NOMO-1 (cell line): Measurements from ENCODE around the gene MUSTN1.

ENCODE experiments used
- DNase-seq, 2 experiments: peaks; one replicate each; lab custom pipeline; 2025; ENCODE audit not compliant: unreplicated experiment in 2 of 2; lab: John Stamatoyannopoulos, UW

Gene MUSTN1

DNA sequence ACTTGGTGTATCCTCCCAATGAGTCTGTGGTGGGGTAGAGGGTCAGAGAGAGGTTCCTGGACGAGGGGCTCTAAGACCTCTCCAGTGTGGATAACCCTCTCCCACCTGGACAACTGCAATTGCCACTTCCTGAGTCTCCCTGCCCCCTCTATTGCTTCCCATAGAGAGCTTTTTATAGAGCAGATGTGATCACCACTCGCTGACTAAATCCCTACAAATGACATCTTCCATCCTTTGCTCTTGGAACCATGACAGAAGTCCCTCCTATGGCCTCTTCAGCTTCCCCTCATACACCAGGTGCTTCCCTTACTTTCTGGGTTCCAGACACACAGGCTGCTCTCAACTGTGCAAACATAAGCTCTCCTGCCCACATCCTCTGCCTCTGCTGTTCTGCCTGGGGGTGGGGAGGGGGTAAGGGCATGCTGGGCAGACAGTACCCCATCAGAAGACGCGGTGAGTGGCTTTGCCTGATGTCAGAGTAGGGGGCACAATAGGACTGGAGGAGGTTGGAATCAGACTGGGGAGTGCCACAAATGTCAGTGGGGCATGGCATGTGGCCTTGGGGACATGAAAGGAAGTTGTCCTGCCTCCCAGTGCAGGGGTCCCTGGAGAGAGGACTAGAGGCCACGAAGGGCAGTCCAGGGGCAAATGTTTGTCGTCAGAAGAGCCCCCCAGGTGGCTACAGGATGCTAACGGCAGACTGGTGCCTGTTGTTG, 25.0 kb downstream of the MUSTN1 start:
- DNase-seq: no peak

DNA sequence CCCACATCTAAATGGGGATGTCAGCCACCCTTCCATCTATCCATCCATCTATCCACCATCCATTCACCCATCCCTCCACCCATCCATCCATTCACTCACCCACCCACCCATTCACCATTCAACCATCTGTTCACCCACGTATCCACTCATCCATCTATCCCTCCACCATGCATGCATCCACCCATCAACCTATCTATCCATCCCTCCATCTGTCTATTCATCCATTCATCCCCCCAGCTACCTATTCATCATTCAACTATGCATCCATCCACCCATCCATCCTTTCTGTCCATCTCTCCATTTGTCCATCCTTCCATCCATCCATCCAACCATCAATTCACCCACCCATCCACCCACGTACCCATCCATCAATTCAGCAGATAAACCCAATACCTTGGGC, 25.7 kb downstream of the MUSTN1 start:
- DNase-seq: no peak

- DNase-seq: no peak
These were observed 29.4 kb downstream of the MUSTN1 start for GRCh38 chr3:52805270-52806039.

DNA sequence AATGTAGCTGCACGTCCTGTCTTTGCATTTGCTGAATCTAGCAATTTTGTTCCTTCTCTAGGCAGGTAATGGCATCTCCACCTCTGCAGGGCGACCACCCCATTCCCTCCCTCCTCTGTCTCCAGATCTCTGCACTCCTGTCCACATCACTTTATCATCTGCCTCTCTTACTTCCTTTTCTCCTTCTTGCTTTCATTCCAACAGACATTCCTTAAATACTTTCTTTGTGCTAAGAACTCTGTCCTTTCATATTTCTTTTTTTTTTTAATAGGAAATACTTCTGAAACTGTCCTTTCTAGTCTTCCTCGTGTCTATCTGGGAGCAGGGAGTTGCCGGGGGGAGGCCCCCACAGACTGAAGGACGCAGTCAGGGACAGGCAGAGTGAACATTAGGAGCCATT, 33.0 kb downstream of the MUSTN1 start:
- no peak for DNase-seq

- no peak for DNase-seq
These were observed 34.7 kb downstream of the MUSTN1 start for GRCh38 chr3:52800079-52800478.

DNA sequence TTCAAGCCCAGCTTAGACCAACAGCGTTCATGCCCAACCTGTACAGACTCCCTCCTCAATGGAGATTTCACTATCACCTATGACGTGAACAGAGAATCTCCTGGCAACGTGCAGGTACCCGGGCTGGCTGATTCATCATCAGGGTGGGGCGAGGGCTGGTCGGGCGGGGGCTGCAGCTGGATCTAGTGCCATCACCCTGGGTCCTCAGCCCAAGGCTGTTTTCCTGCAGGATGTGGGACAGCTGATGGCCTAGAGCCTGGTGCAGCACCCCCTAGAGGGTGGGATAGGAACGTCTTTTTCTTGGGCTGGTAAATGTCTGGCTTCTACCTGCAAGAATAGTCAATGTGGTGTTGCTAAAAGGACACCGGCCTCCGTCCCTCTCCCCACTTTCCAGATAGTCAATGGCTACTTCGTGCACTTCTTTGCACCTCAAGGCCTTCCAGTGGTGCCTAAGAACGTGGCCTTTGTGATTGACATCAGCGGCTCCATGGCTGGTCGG, 35.8 kb downstream of the MUSTN1 start:
- no peak for DNase-seq

DNA sequence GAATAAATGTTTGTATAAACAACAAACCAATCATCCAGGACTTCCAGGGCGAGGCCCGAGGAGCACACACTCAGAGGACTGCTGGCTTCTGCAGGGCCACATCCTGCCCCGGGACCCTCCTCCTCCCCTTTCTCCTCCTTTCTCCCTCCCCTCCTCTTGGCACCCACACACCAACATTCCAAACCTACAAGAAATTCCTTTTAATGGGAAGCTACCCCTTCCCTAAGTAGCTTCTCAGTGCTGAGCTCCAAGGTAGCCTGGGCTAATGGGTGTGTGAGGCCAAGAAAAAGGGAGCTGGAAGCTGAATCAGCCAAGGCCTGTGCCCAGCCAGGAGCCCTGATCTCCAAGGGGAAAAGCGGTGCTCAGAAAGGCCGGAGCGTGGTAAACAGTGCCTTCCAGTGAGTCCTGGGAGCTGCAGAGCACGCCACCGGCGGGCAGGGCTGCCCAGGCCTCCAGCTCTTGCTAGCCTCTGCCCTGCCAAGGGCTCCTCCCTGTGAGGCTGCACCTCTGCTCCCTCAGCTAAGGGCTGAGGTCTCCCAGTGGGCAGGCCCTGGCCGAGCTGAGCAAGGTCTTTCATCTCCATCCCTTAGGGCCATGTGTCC, 36.3 kb downstream of the MUSTN1 start:
- no peak for DNase-seq

- no peak for DNase-seq
These were observed 38.4 kb downstream of the MUSTN1 start for GRCh38 chr3:52796411-52796810.

- no peak for DNase-seq
These were observed 39.4 kb downstream of the MUSTN1 start for GRCh38 chr3:52795298-52795900.

DNA sequence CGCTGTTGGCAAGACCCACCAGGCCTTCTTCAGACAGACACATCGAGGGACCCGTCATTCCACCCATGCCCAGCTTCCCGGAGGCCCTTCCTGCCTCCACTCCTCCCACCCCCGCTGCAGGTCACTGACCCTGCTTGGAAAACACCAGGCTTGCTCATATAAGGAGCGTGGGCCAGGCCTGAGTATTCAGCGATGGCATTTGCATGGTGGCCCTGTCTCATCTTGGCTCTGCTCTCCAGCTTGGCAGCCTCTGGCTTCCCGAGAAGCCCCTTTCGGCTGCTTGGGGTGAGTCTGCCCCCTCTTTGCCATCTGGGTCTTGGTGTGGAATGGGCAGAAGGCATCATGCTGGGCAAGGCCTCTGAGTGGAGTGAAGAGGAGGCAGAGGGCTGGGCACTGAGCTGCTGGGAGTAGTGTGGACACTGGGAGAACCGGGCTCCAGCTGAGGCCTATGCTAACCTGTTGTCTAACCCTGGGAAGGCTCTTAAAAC, 40.2 kb downstream of the MUSTN1 start, which contains the start of gene ITIH3:
TSS of gene ITIH3 (plus strand) at position 185 of the 488 bp plus-strand sequence. CDS start at position 193, 8 bp downstream.
- DNase-seq: no peak

DNA sequence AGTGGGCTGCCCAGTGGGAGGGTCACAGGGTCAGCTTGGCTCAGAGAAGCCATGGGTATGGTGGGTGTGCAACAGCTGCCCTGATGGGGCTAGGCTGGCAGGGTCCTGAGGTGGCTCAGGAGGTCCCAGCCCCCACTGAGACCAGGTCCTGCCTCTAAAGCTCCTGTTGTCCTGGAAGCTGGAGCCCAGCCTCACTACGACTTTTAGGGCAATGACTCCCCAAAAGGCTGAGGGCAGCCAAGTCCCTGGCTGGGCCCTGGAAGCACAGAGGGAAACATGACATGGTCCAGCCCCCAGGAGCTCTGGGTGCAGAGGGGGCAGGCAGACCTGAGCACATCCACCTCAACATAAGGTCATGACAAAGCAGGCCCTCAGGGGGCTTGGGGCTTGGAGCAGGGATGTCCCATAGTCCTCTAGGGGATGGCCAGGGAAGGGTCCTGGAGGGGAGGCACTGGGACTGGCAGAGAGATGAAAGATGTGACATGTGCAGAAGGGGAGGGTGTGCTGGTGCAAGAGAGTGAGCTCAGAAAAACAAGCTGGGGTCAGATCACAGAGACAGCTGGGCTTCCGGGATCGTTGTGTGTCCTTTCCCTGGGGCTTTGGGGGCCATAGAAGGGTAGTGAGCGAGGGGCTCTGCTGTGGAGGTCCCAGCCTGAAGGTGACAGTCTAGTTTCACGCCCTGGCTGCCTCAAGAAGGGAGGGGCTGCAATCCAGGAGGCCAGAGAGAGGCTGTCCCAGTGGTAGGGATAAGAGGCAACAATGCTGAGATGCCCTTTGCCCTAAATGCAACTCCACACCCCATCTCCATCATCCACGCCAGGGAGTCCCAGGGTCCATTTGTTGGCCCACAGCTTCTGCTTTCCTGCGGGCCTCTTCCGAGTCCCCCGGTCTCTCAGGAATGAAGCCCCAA, 40.9 kb downstream of the MUSTN1 start:
- no peak for DNase-seq

DNA sequence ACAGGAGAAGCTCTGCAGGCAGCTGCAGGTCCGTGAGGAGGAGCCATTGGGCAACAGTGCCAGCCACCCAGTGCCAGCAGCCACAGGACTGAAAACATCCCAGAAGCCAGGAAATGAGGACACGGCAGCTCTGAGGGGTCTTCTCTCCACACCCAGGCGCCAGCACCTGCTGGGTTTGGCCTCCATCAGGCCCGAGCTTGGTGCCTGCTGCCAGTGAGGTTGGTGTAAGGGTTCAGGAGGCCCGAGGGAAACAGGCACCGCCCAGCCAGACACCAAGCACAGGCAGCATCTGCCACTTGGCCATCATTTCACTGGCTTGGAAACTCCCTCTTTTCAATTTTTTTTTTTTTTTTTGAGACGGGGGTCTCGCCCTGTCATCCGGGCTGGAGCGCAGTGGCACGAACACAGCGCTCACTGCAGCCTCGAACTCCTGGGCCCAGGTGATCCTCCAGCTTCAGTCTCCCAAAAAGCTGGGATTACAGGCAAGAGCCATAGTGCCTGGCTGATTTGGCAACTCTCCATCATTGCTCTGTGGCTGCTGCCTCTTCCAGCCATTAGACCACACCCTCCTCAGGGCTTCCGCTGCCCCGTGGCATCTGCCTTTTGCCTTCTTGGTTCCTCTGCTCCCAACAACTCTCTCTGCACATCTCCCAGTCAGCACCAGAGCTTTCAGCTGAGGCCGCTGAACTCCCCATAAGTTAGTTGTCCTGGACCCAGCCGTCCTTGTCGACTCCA, 41.7 kb downstream of the MUSTN1 start:
- DNase-seq: no peak

GRCh38 chr3:52792413-52792812, 42.4 kb downstream of the MUSTN1 start:
- no peak for DNase-seq

DNA sequence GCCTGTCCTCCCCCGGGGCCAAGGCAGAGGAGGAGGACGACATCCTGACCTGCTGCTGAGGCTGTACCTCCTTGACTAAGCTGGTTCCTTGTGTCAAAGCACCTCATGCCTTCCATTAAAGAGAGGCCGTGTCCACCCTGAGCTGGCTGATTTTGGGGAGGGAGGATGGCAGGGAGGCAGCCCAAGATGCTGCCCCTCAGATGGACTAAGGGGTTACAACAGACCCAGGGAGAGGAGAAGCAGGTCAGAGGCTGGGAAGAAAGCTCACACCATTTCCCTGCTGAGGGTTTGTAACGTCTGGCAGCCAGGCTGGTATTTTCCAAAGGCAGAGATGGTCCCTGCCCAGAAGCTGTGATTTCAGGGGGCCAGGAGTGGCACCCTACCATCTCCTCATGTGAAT, 42.9 kb downstream of the MUSTN1 start:
- no peak for DNase-seq

- DNase-seq: no peak
These were observed 43.5 kb downstream of the MUSTN1 start for GRCh38 chr3:52791366-52791765.

GRCh38 chr3:52790741-52791140, 44.1 kb downstream of the MUSTN1 start:
- DNase-seq: no peak

DNA sequence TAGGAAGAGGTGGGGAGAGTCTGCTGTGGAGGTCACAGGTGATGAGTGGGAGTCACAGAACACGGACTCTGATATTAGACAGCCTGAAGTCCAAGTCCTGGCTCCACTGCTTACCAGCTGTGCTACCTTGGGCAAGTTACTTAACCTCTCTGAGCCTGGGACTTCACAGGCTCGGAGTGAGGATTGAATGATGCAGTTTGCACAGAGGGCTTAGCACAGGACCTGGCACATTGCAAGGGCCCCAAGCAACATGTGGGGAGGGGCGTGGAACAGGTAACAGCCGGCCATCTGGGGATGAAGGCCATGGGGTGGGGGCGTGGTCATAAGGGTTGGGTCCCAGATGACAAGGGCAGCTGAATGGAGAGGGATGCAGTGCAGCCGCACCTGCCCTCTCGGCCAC, 44.5 kb downstream of the MUSTN1 start:
- no peak for DNase-seq

- no peak for DNase-seq
These were observed 45.1 kb downstream of the MUSTN1 start for GRCh38 chr3:52789746-52790040.

GRCh38 chr3:52788890-52789745, 45.7 kb downstream of the MUSTN1 start:
- no peak for DNase-seq
